ENCODE measurements around the gene FBXW9. TPM values are rescaled to one million over a fixed set of nuclear protein-coding genes. Genes with fewer than 3 reads are reported as not detected.
A peak's percentile ranks its signal among the peaks of the same experiment; 100 is the strongest.

Gene FBXW9
- total and polyA plus RNA-seq, 2 of the 4 experiments (the other 2 are of a cell fraction) = 9.5 to 14.2 TPM

GRCh38 chr19:12705169-12705568, 8.7 kb upstream of the FBXW9 start:
- no peak for ATAC-seq (ENCODE audit: low read depth)
- dilution Hi-C loops (cut with HindIII; ENCODE audit: low sequenced_read_pairs, unreplicated experiment) (no loop called here), in situ Hi-C loops (cut with MboI; ENCODE audit: low sequenced_read_pairs) (no loop called here), intact Hi-C loops (cut with micrococcal nuclease) (no loop called here)
- WGBS, 2 experiments (ENCODE audit: extremely low coverage in 2 of 2, insufficient read length in 1 of 2) = 94% methylated on average over 8 of the region's 13 CpGs; no CpG with 5 or more reads in 1 of the 2 experiments
- Histone ChIP-seq H3K27ac (ENCODE audit: insufficient read depth, low read length) (no peak overlapping the region), H3K4me2 (ENCODE audit: low read depth, low read length) (no peak overlapping the region), H4K5ac (ENCODE audit: low read depth, low read length) (no peak overlapping the region), H4K91ac (ENCODE audit: insufficient read depth, low read depth, low read length) (no peak overlapping the region), H3K9me1 (ENCODE audit: insufficient read depth, low read length) (no peaks in the 10 kb centered on the region), H2AFZ (replicated peaks; ENCODE audit: low read length, poor library complexity) (peak overlapping the region; percentile 63), H3K4me1 (ENCODE audit: control insufficient read depth, insufficient read depth, low read length) (no peaks in the 10 kb centered on the region), H2AK5ac (ENCODE audit: low read depth, low read length) (no peak overlapping the region), H4K20me1 (ENCODE audit: insufficient read depth, low read length) (peaks cover 14% of the 10 kb centered on the region), H4K8ac (ENCODE audit: low read depth in 2 of 2, low read length in 2 of 2) (no peak overlapping the region), H3K4ac (ENCODE audit: low read depth, low read length) (no peak overlapping the region), H3K9ac (ENCODE audit: low read depth, low read length) (no peak overlapping the region), H2AK9ac (replicated peaks; ENCODE audit: low read depth, low read length, poor library complexity) (no peak overlapping the region), H3K4me3 (ENCODE audit: insufficient read depth, low read depth, low read length) (no peak overlapping the region), H3K23ac (ENCODE audit: low read depth, low read length) (no peak overlapping the region), H3K9me3 (ENCODE audit: control insufficient read depth, insufficient read depth, low read length) (no peaks in the 10 kb centered on the region), H3K14ac (replicated peaks; ENCODE audit: low read depth, low read length) (no peak overlapping the region), H2BK120ac (ENCODE audit: low read depth, low read length) (no peak overlapping the region), H3K18ac (ENCODE audit: low read depth, low read length) (no peak overlapping the region), H3K36me3 (ENCODE audit: control insufficient read depth, insufficient read depth, low read length) (peaks cover 75% of the 10 kb centered on the region), H3K27me3 (ENCODE audit: control insufficient read depth, insufficient read depth, low read length) (no peaks in the 10 kb centered on the region), H3K56ac (ENCODE audit: extremely low read depth, insufficient read depth, low read length) (no peak overlapping the region), H3K79me1 (ENCODE audit: low read depth in 1 of 2, low read length in 2 of 2) (peaks cover 10 to 25% of the 10 kb centered on the region in 2 experiments), H2BK5ac (ENCODE audit: low read depth, low read length, poor library complexity, severe bottlenecking) (no peak overlapping the region), H2BK15ac (ENCODE audit: low read depth, low read length) (no peak overlapping the region), H2BK20ac (ENCODE audit: low read depth, low read length) (no peak overlapping the region)
- ChIA-PET POLR2A (ENCODE audit: unreplicated experiment) (no interaction called here), CTCF (no interaction called here)
- BruUV-seq (replicated peaks) = no TSS peak
- no peak for DNase-seq
- no peak for TF ChIP-seq NFE2L2 (IDR thresholded peaks at IDR 0.05; ENCODE audit: low read depth, low read length)
- TF ChIP-seq RAD21 (IDR thresholded peaks at IDR 0.05; ENCODE audit: low read length) = no peak
- no peak for TF ChIP-seq BHLHE40 (IDR thresholded peaks at IDR 0.05; ENCODE audit: low read depth, low read length)
- TF ChIP-seq MXI1 (IDR thresholded peaks at IDR 0.05; ENCODE audit: borderline replicate concordance, low read depth, low read length) = no peak
- TF ChIP-seq, protein P1, sequence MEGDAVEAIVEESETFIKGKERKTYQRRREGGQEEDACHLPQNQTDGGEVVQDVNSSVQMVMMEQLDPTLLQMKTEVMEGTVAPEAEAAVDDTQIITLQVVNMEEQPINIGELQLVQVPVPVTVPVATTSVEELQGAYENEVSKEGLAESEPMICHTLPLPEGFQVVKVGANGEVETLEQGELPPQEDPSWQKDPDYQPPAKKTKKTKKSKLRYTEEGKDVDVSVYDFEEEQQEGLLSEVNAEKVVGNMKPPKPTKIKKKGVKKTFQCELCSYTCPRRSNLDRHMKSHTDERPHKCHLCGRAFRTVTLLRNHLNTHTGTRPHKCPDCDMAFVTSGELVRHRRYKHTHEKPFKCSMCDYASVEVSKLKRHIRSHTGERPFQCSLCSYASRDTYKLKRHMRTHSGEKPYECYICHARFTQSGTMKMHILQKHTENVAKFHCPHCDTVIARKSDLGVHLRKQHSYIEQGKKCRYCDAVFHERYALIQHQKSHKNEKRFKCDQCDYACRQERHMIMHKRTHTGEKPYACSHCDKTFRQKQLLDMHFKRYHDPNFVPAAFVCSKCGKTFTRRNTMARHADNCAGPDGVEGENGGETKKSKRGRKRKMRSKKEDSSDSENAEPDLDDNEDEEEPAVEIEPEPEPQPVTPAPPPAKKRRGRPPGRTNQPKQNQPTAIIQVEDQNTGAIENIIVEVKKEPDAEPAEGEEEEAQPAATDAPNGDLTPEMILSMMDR (conservative IDR thresholded peaks at IDR 0.05; ENCODE audit: low read depth, low read length) = no peak
- TF ChIP-seq RCOR1 (IDR thresholded peaks at IDR 0.05; ENCODE audit: insufficient replicate concordance, low read length) = no peak
- TF ChIP-seq MAZ (IDR thresholded peaks at IDR 0.05; ENCODE audit: borderline replicate concordance, low read depth, low read length) = no peak
- no peak for TF ChIP-seq MAFK (IDR thresholded peaks at IDR 0.05; ENCODE audit: low read depth, low read length)
- TF ChIP-seq, protein P2, sequence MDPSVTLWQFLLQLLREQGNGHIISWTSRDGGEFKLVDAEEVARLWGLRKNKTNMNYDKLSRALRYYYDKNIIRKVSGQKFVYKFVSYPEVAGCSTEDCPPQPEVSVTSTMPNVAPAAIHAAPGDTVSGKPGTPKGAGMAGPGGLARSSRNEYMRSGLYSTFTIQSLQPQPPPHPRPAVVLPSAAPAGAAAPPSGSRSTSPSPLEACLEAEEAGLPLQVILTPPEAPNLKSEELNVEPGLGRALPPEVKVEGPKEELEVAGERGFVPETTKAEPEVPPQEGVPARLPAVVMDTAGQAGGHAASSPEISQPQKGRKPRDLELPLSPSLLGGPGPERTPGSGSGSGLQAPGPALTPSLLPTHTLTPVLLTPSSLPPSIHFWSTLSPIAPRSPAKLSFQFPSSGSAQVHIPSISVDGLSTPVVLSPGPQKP (IDR thresholded peaks at IDR 0.05; ENCODE audit: borderline replicate concordance, low read depth, low read length) = no peak
- no peak for TF ChIP-seq CHD1 (IDR thresholded peaks at IDR 0.05; ENCODE audit: low read depth, low read length)

Data from IMR-90 (cell line).